Ovary (tissue), 9 donors: ENCODE data around the gene ME3. TPM values are rescaled to one million over a fixed set of nuclear protein-coding genes. Genes with fewer than 3 reads are reported as not detected.

Source experiments
- DNase-seq, 5 donors: peaks; one replicate each; pipeline ENCODE4 v3.0.0-alpha.2; 2019 to 2020
- H3K27ac ChIP-seq, 2 donors: fragments of 200-600 bp; one replicate each; pipeline versions ENCODE4 v1.5.1 to v1.8.0; 2019 to 2022
- H3K27me3 ChIP-seq: fragments of 200-600 bp; one replicate; pipeline ENCODE4 v1.8.0; 2022
- H3K36me3 ChIP-seq: fragments of 200-600 bp; sonication (generic); one replicate; pipeline ENCODE4 v1.5.1; 2019
- H3K4me1 ChIP-seq: one replicate; pipeline ENCODE4 v1.8.1; 2013; ENCODE audit warnings: mild to moderate bottlenecking, moderate library complexity; ENCODE audit not compliant: insufficient read depth
- H3K4me3 ChIP-seq: fragments of 200-600 bp; sonication (generic); one replicate; pipeline ENCODE4 v1.5.1; 2017
- H3K9me3 ChIP-seq, 2 donors: fragments of 200-600 bp in 1 of 2; sonication (generic) in 1 of 2; one replicate each; pipeline versions ENCODE4 v1.5.1 to v1.8.1; 2013 to 2019; ENCODE audit warnings: mild to moderate bottlenecking in 1 of 2, moderate library complexity in 1 of 2
- CTCF ChIP-seq, 3 donors: fragments of 450-650 bp in 2 of 3; fragments of 200-600 bp in 1 of 3; IDR thresholded peaks; one replicate each; pipeline versions ENCODE4 v1.5.1 to v1.8.0; 2016 to 2022; ENCODE audit warnings: antibody characterized with exemption in 3 of 3, mild to moderate bottlenecking in 1 of 3
- EP300 ChIP-seq: sonication (generic); formaldehyde crosslinking; IDR thresholded peaks from one replicate; pipeline ENCODE4 v1.6.1; 2017; ENCODE audit warnings: antibody characterized with exemption
- POLR2A ChIP-seq: fragments of 450-650 bp; IDR thresholded peaks from one replicate; pipeline ENCODE4 v1.6.1; 2017; ENCODE audit warnings: antibody characterized with exemption, mild to moderate bottlenecking, moderate library complexity
- WGBS, 3 donors: extraction: QIAGEN DNeasy Blood & Tissue Kit in 1 of 3; methylation state at CpG; one replicate each; pipeline versions ENCODE4 v1.1.5 to v1.1.7; 2013 to 2017; 5-methylcytosine and 5-hydroxymethylcytosine counted together
- intact Hi-C, 4 donors: fragments of 100-400 bp; cut with DNase I; formaldehyde crosslinking; loops; one replicate each; pipeline versions ENCODE4 v1.11.0 to v1.15.1; 2022 to 2023
- polyA plus RNA-seq, 2 donors: library from polyadenylated mRNA; stranded (reverse); fragments of 200-250 nt in 1 of 2; fragments of 350-450 nt in 1 of 2; fragmentation: Illumina TruSeq in 1 of 2; extraction: RNeasy Lipid Tissue Mini Kit (QIAGEN cat#74804) in 1 of 2; gene quantifications; one replicate each; pipeline ENCODE4 v1.2.3, GENCODE V29; 2013 to 2014
- total RNA-seq, 7 donors: library from RNA; depleted of rRNA in 2 of 7; stranded (reverse); fragments of >200 nt in 2 of 7; fragmentation: NEBNext Ultra II Directional in 3 of 7; extraction: Animal tissue kit (Norgen Biotek cat#: 25700) in 3 of 7; gene quantifications; one replicate each; pipeline versions ENCODE4 v1.1.0 to v1.2.4, GENCODE V29; 2016 to 2023
- donor health status: DM: no; HTN: no; CAD: no; lungs with moderate emphysema.
- donor health status: DM: no; HTN: no; CAD: no.
- donor health status: Bipolar disorder and iron deficiency.
- donor health status: DM: yes; HTN: yes; CAD: no.
- donor health status: DM: no; HTN: no; CAD: no.
- donor health status: DM: yes; HTN: yes; CAD: no.

Gene ME3
- total and polyA plus RNA-seq, 9 donors, result 25.2 to 48.6 (median 43.1) TPM

- DNase-seq, result no peak
- H3K36me3 ChIP-seq, result no peaks in the 10 kb centered on the region
- 76 to 96% (median 88%) methylated on average over 1 of the region's 1 CpG for WGBS, 3 donors
- H3K4me3 ChIP-seq, result no peak overlapping the region
- no peaks in the 10 kb centered on the region for H3K27me3 ChIP-seq
- H3K27ac ChIP-seq, result no peak overlapping the region
- no peak for TF ChIP-seq EP300
- no peak for TF ChIP-seq POLR2A
- no peak for TF ChIP-seq CTCF (IDR thresholded peaks at IDR 0.05)
- intact Hi-C loops, result no loop called here
- H3K9me3 ChIP-seq, result no peaks in the 10 kb centered on the region
- H3K4me1 ChIP-seq, result peaks cover 8% of the 10 kb centered on the region
Measured at GRCh38 chr11:86666193-86666592, 6.2 kb downstream of the ME3 start.

- intact Hi-C loops, result no loop called here
- H3K27ac ChIP-seq, result no peak overlapping the region
- no peak overlapping the region for H3K4me3 ChIP-seq
- H3K27me3 ChIP-seq, result no peaks in the 10 kb centered on the region
- 91 to 99% (median 96%) methylated on average over 3 of the region's 3 CpGs for WGBS, 3 donors
- no peak for DNase-seq
- no peaks in the 10 kb centered on the region for H3K36me3 ChIP-seq
- TF ChIP-seq CTCF (IDR thresholded peaks at IDR 0.05) (no peak), EP300 (no peak)
- no peaks in the 10 kb centered on the region for H3K9me3 ChIP-seq
- H3K4me1 ChIP-seq, result peaks cover 7% of the 10 kb centered on the region
Measured at GRCh38 chr11:86664930-86665329, 7.5 kb downstream of the ME3 start.

GRCh38 chr11:86663761-86664160 is 8.7 kb downstream of the ME3 start:
- 28 to 31% (median 29%) methylated on average over 4 of the region's 4 CpGs for WGBS, 3 donors
- no peak overlapping the region for H3K4me3 ChIP-seq
- TF ChIP-seq POLR2A (no peak), CTCF (IDR thresholded peaks at IDR 0.05) (no peak), EP300 (no peak)
- H3K9me3 ChIP-seq, result no peaks in the 10 kb centered on the region
- no peak for DNase-seq
- peaks cover 5% of the 10 kb centered on the region for H3K4me1 ChIP-seq
- intact Hi-C loops, result loop anchor here in 1 of 4 donors (2.0 kb wide), 1 partner anchor 57 kb away; no protein-coding TSS in a partner anchor
- H3K36me3 ChIP-seq, result no peaks in the 10 kb centered on the region
- no peak overlapping the region for H3K27ac ChIP-seq
- H3K27me3 ChIP-seq, result no peaks in the 10 kb centered on the region

- no peak for TF ChIP-seq EP300
- no peak for TF ChIP-seq CTCF (IDR thresholded peaks at IDR 0.05)
- no peak for TF ChIP-seq POLR2A
- Histone ChIP-seq H3K27ac (no peak overlapping the region), H3K9me3 (no peaks in the 10 kb centered on the region), H3K36me3 (no peaks in the 10 kb centered on the region), H3K27me3 (no peaks in the 10 kb centered on the region), H3K4me1 (peaks cover 7% of the 10 kb centered on the region), H3K4me3 (no peak overlapping the region)
- WGBS, 3 donors, result 80 to 88% (median 82%) methylated on average over 3 of the region's 3 CpGs
- no peak for DNase-seq
- intact Hi-C loops, result loop anchor here in 1 of 4 donors (2.0 kb wide), 1 partner anchor 56 kb away; no protein-coding TSS in a partner anchor
Measured at GRCh38 chr11:86663291-86663690, 9.1 kb downstream of the ME3 start.
